DMS153 (cell line): ENCODE results near the gene SCFD2.
A peak's percentile ranks its signal among the peaks of the same experiment; 100 is the strongest.
"Not testable (repeated sequence)": the region's sequence is repeated elsewhere in the genome, so short reads cannot be mapped to it uniquely, and the experiment has no call there.

Experiments
- DNase-seq: peaks from one replicate; lab custom pipeline; 2025; lab: John Stamatoyannopoulos, UW

The SCFD2 gene

DNA sequence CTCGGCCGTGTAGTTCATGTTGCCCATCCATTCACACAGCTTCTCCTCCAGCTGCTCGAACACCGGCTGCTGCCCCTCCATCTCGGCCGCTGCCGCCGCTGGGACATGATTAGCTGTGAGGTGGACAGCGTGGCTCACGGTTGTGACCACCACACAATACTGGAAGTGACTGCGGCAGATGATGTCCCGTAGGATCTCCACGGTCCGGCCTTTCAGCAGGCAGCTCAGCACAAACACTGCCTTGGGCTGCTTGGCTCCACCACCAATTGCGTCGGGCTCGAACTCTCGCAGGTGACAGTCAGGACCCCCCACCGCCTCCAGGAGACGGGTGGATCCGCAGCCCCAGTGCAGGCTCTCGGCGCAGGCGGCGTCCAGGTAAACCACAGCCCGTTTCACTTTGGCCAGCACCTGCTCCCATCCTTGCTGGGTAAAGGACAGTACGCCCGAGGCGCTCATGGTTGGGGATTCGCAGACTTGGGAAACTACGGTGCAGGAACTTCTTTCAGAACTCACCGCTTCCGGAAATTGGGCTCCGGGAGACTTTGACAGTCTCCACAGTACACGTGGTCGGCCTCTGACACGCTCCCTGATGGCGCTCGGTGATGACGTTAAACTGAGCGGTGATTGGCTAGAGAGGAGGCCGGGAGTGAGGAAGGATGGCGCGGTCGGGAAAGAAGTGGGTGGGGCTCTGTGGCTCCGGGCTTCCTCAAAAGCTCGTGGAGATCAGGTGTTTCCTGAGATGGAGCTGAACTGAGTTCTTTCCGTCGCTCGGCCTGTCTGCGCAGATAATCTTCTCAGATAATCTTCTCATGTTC is at the start of gene SCFD2:
Gene SCFD2, minus strand, starts transcription at position 576 of the 815 bp plus-strand sequence.
- peak; percentile 96 for DNase-seq

DNA sequence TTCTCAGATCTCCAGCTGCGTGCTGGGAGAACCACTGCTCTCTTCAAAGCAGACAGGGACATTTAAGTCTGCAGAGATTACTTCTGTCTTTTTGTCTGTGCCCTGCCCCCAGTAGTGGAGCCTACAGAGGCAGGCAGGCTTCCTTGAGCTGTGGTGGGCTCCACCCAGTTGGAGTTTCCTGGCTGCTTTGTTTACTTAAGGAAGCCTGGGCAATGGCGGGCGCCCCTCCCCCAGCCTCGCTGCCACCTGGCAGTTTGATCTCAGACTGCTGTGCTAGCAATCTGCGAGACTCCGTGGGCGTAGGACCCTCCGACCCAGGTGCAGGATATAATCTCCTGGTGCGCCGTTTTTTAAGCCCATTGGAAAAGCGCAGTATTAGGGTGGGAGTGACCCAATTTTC is 43.6 kb upstream of the SCFD2 start:
- not testable (repeated sequence) for DNase-seq

DNA sequence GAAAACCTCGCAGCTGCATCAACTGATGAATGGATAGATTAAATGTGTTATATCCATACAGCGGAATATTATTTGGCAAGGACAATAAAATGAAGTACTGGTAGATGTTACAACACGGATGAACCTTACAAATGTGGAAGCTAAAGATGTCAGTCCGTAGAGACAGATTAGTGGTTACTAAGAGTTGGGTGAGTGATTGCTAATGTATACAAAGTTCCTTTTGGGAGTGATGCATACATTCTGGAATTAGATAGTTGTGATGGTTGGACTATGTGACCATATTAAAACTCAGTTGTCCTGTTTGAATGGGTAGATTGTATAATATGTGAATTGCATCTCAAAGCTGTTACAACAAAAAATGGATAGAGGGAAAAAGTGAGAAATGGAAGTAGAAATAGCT is 14.4 kb upstream of the SCFD2 start:
- DNase-seq, result no peak

DNA sequence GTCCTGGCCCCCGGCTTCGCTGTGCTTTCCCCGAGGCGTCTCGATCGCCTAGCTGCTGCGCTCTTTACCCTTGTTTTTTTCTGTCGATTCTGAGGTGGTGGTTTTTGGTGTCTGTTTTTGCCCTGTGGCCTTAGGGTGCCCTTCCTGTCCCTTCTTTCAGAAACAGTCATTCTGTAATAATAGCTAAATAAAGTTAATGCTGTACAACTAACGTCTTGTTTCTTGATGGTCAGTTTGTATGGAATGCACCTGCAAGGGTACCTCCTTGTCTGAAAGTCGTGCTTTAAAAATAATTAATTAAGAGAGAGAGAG is 12.3 kb upstream of the SCFD2 start:
- no peak for DNase-seq

DNA sequence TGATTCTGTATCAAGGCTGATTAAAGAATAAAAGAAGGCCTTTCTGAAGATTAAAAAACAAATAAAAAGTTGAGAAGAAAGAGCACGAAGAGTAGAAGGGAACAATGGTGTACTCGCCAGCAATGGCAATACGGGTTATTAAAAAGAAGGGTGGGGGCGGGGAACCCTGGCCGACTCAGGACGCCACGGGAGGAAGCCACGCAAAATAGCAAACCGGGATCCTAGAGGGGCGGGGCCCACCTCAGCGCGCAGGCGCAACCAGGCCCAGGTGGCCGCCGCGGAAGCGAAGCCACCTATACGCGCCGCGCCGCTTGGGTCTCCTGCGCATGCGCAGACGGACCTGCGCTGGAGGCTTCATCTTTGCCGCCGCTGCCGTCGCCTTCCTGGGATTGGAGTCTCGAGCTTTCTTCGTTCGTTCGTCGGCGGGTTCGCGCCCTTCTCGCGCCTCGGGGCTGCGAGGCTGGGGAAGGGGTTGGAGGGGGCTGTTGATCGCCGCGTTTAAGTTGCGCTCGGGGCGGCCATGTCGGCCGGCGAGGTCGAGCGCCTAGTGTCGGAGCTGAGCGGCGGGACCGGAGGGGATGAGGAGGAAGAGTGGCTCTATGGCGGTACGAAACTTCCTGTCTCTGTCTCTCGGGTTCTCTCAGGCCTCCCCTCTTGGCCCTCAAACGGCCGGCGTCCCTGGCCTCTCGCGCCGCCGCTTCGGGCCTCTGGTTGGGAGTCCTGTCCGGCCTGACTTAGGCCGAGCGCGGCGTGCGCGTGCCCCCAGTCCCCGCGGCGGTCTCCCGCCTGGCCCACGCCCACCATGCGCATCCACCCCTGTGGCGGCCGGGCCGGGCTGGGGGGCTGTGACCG is 11.7 kb upstream of the SCFD2 start, which contains the start of gene FIP1L1:
Gene FIP1L1, plus strand, starts transcription at position 323 of the 852 bp plus-strand sequence. Its CDS starts 198 bp downstream, at position 521.
- peak; percentile 84 for DNase-seq

DNA sequence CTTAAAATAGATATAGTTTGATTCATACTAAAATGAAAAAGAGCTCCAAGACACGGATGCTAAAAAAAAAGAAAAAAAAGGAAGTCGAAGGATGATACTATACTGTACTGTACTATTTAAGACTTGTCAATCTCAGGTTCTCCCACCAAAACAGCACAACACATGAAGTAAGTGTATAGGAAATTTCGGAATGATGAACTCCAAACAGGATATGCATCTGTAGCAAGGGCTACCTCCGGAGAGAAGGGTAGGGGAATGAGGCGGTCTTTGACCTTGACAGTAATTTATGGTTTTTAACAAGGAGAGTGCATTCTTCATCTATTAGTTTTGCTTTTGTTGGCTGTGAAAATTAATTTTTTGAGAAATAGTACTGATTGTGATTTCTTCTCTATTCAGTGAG is 11.0 kb upstream of the SCFD2 start:
- no peak for DNase-seq

DNA sequence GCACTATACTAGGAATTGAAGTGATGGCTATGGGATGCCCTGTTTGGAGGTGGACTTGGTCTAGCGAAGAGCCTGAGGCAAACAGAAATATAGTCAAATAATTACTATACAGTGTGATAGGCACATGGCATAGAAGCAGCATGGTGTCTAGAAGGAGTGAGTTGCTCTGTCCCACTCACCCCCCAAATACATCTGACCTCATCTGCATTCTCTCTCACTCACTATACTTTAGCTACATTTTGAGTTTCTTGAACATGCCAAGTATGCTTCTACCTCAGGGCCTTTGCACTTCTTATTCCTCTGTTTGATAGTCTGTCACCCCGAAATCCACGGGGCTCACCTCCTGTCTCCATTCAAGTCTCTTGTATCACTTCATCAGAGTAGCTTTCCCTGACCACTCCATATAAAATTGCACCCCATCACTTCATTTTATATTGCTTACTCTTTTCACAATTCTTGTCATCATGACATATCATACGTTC is 9.0 kb upstream of the SCFD2 start:
- DNase-seq, result no peak

DNA sequence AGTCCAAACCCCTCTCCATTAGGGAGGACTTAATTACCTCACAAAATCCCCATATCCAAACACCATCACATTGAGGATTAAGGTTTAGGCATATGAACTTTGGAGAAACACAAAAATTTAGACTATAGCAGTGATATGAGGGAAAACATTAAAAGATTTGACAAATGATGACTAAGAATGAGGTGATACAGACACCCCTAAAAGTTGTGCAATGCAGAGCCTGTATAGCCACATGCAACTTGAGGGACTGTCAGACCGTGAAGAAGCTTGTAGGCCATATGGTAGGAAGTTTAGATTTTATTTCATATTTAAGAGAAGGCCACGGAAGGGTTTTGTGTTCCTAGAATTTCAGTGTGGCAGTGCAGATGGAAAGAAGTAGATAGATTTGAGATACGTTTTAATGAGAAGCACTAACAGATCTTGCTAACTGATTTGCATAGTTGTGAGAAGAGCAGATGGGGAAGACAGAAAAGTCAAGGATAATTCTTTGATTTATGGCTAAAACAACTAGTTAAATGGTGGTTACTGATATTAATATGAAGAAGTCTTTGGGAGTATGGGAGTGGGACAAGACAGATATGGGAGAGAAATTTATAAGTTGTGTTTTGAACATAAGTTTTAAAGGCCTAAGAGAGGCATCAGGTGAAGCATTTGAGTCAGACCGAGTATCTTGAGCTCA is 6.1 kb upstream of the SCFD2 start:
- no peak for DNase-seq

DNA sequence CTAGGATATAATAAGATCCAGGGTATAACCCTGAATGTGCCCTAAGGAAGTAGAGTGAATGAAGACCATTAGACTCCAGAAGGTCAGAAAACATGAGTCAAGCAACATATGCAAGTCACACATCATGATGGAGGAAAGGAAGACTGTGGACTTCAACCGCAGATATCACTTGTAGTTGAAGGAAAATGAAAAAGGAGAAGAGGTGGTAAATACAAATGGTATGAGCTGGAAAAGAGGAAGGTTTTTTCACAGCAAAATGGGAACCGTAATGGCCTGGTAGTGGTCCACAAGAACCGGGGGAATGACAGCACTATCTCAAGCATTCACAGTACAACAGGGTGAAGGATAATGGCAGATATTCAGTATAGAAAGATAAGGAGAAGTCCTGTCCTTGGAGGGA is 5.2 kb upstream of the SCFD2 start:
- no peak for DNase-seq

DNA sequence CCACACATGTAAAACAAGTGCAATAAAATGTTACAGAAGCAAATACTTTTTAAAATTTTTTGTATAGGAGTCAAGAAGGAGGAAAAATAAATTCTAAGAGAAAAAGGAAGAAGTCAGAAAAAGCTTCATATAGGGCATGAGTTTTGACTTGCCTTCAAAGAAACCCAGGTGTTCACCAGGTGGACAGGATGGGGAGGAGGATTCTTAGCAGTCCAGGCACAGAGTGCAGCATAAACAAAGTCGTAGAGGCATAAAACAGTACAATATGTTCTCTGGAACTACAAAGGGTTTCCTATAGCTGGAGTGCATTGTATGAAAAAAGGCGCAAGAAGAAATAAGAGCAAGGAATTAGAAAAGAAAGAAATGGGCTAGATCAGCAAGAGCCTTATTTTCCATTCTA is 1.9 kb upstream of the SCFD2 start:
- DNase-seq, result no peak

DNA sequence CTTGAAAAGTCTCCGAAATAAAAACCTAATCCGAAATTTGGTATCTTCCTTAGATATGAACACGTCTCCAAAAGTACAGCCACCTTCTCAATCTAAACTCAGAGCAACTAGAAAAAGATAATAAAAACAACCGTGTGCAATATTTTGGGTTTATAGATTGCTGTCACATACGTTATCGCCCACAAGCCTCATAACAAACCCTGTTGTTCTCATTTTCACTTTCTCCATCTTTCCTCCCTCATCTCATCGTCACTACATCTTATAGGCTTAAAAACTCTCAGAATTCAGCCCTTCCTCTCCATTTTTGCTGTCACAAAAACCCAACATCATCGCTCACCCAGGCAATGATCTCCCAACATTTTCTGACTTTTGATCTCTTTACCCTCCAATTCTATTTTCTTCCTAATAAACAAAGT is 448 bp upstream of the SCFD2 start:
- DNase-seq, result no peak

DNA sequence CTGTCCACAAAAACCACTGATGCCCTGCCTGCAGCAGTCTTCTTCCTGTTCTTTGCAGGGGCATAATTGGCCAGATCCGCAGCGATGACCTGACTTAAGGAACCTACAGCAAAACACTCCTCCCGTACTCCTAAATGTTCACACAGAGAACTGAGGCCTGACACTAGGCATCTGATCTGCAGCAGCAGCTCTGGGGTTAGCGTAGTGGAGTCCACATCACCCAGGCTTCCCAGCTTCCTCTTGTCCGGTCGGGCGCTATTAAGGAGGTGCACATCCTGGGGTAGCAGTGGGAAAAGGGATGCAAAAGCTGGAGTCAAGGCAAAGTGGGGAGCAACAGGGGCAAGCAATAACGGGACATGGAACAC is 758 bp downstream of the SCFD2 start:
- DNase-seq, result no peak

DNA sequence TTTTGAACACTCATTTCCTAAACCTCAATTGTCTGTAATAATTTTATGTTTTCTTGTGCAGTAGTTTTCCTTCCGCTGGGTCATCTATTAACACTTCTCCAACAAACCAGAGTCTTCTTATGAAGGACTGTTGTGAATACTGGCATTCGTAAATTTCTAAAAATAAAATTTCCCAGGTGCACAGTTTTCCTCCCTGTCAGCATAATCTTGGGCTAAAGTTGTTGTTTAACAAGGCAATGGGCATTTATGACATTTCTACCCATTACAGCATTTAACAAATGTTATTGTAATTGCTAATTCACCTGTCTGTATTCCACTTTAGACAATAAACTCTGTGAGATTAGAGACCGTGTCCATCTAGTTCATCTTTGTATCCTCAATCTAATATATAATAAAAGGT is 1.2 kb downstream of the SCFD2 start:
- no peak for DNase-seq

DNA sequence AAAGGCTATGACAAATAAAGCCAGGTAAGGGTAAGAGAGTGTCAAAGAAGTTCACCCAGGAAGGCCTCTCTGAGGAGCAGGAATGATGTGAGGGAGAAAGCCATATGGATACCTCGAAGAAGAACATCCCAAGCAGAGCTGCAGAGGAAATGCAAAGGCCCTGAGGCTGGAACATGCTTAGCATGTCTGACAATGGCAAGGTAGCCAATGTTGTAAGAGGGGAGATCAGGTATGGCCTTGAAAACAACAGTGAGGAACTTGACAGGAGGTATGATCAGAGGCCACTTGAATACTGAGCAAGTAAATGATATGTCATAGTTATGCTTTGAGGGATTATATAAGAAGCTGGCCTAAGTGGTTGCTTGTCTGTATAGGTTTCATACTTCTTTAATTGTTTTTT is 3.8 kb downstream of the SCFD2 start:
- DNase-seq, result no peak

DNA sequence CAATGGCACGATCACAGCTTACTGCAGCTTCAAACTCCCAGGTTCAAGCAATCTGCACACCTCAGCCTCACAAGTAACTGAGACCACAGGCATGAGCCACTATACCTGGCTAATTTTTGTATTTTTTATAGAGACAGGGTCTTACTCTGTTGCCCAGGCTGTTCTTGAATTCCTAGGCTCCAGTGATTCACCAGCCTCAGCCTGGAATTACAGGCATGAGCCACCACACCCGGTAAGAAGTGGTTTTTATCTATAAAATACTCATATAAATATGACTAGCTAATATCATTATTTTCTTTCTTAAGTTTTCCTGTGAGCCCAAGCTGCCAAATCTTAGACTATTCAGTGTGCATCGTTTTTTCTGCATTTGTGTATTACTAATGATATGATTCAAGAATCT is 4.4 kb downstream of the SCFD2 start:
- DNase-seq, result no peak

DNA sequence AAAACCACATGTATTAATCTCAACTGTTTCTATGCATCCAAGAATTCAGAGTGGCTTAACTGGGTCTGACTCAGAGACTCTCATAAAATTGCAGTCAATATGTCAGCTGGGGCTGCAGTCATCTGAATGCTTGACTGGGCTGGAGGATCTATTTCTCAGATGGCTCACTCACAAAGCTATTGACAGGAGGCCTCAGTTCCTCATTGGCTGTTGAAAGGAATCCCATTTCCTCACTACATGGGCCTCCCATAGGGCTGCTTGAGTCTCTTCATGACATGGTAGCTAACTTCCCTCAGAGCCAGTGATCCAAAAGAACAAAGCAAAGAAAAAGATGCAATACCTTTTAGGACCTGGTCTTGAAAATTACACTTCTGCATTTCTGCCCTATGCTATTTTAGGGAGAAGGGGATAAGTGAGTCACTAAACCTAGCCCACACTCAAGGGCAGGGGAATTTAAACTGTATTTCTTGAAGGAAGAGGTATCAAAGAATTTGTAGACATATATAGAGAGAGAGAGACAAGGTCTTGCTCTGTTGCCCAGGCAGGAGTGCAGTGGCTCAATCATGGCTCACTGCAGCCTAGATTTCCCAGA is 9.8 kb downstream of the SCFD2 start:
- DNase-seq, result no peak

DNA sequence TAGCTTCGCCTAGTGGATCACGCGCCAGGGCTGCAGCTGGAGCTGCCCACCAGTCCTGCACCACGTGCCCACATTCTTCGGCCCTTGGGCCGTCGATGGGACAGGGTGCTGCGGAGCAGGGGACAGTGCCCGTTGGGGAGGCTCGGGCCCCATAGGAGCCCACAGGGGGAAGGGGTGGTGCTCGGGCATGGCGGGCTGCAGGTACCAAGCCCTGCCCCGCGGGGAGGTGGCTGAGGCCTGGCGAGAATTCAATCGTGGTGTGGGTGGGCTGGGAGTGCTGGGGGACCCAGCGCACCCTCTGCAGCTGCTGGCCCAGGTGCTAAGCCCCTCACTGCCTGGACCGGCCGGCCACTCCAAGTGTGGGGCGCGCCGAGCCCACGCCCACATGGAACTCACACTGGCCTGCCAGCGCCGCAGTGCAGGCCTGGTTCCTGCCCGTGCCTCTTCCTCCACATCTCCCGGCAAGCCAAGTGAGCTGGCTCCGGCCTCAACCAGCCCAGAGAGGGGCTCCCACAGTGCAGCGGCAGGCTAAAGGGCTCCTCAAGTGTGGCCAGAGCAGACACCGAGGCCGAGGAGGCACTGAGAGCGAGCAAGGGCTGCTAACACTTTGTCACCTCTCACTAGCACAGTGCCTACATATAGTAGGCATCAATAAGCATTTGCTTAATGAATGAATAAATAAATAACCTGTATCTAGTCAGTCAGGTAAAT is 11.7 kb downstream of the SCFD2 start:
- DNase-seq, result no peak

DNA sequence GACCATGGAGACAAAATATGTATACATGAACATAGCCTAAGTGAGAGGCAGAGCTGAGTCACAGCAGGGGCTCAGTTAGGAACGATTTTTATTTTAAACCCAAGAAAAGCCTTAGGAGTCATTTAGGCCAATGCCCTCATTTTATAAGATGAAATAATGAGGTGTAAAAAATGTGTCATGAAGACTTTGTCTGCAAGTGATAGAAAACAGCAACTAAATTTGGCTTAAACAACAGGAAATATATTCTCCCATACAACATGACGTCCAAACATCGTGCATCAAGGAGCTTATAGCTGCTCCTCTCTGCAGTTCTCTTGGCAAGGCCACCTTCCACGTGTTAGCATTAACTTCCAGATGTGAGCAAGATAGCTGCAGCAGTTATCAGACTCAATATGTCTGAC is 16.8 kb downstream of the SCFD2 start:
- DNase-seq, result no peak

DNA sequence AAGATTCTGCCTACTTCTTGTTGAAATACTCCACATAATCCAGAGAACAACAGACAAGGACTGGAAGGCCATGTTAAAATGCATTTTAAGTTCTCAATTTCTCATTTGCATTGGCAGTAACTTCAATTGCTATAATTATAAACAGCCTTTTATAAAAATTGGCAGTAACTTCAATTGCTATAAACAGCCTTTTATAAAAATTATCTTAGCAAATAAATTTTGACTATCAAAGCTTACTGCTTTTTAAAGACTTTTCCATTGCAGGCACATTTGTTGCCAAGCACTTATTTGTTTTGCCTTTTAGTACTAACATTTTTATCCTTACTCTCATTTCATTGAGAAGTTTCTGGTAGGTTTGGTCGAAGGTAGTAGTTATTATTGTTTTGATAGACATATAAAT is 17.8 kb downstream of the SCFD2 start:
- DNase-seq, result no peak

DNA sequence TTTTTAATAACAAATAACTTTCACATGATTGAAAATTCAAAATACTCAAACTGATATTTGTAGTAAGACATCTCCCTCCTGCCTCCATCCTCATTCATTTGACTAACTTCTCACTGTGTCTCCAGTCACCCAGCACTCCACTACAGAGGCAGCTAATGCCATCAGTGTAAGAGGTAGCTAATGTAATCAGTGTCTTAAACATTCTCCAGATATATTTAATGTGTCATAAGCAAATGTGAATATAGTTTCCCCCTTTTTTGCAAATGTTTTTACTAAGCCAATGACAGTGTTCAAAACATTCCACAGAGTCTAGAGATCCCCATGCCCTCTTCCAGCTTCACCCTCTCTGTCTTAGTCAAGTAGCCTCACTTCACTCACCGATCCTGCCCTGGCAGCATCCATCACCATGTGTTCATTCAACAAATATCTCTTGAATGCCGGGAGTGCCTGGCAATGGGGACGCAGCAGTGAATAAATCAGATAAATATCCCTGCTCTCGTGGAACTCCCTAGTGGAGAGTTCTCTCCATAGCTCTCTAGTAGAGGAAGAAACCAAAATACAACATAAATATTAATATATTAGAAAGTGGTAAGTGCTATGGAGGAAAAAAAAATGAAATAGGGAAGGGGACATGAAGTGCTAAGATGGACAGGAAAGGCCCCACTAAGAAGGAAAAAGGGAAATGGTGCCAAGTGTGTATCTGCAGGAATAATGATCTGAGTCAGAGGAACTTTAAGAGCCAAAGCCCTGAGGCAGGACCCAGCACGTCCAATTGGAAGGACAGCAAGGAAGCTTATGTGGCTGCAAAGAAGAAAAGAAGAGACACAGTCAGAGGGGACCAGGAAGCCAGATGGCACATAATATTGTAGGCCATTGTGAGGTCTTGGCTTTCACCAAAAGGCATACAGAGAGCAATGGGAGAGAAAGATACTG is 18.7 kb downstream of the SCFD2 start:
- no peak for DNase-seq

DNA sequence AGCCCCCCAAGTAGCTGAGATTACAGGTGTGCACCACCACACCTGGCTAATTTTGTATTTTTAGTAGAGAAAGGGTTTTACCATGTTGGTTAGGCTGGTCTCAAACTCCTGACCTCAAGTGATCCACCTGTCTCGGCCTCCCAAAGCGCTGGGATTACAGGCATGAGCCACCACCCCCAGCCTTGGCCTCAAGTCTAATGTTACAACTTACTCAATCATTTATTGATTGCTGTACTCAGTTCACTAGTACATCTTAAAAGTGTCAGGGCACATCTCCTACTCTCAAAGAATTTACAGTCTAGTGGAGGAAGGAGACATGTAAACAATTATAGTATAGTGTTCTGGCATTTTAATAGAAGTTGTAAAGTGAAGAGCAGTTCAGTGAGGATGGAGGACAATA is 19.5 kb downstream of the SCFD2 start:
- DNase-seq, result not testable (repeated sequence)
